ENCODE data around the gene NPAS3. TPM values are rescaled to one million over a fixed set of nuclear protein-coding genes. Genes with fewer than 3 reads are reported as not detected.

The NPAS3 gene
- total and polyA plus RNA-seq, 2 donors, result 1.0 to 1.2 TPM

GRCh38 chr14:33254342-33254741, 315.7 kb downstream of the NPAS3 start:
- H3K36me3 ChIP-seq (ENCODE audit: control insufficient read depth in 2 of 2, insufficient read depth in 2 of 2, low read length in 1 of 2), result no peaks in the 10 kb centered on the region
- WGBS, result 91% methylated on average over 3 of the region's 3 CpGs
- no peaks in the 10 kb centered on the region for H3K4me1 ChIP-seq (ENCODE audit: control insufficient read depth in 2 of 2, insufficient read depth in 2 of 2, low read length in 2 of 2)
- DNase-seq (ENCODE audit: low read depth in 6 of 9, low spot score in 9 of 9), result no peak
- H3K27me3 ChIP-seq (ENCODE audit: control insufficient read depth in 2 of 2, insufficient read depth in 1 of 2, low read length in 1 of 2), result no peaks in the 10 kb centered on the region
- H3K4me3 ChIP-seq (ENCODE audit: low read length in 2 of 2), result no peak overlapping the region
- no peak overlapping the region for H3K27ac ChIP-seq (ENCODE audit: low read depth in 1 of 2, low read length in 1 of 2)
- no peaks in the 10 kb centered on the region for H3K9me3 ChIP-seq (ENCODE audit: control insufficient read depth in 2 of 2, insufficient read depth in 1 of 2, low read length in 1 of 2)

- H3K36me3 ChIP-seq (ENCODE audit: control insufficient read depth in 2 of 2, insufficient read depth in 2 of 2, low read length in 1 of 2), result no peaks in the 10 kb centered on the region
- no peak overlapping the region for H3K27ac ChIP-seq (ENCODE audit: low read depth in 1 of 2, low read length in 1 of 2)
- no peaks in the 10 kb centered on the region for H3K27me3 ChIP-seq (ENCODE audit: control insufficient read depth in 2 of 2, insufficient read depth in 1 of 2, low read length in 1 of 2)
- DNase-seq (ENCODE audit: low read depth in 6 of 9, low spot score in 9 of 9), result no peak
- no peaks in the 10 kb centered on the region for H3K9me3 ChIP-seq (ENCODE audit: control insufficient read depth in 2 of 2, insufficient read depth in 1 of 2, low read length in 1 of 2)
- no peak overlapping the region for H3K4me3 ChIP-seq (ENCODE audit: low read length in 2 of 2)
- 71% methylated on average over 1 of the region's 1 CpG for WGBS
- H3K4me1 ChIP-seq (ENCODE audit: control insufficient read depth in 2 of 2, insufficient read depth in 2 of 2, low read length in 2 of 2), result no peaks in the 10 kb centered on the region
Observed at GRCh38 chr14:33254861-33255395, 316.2 kb downstream of the NPAS3 start.

- Histone ChIP-seq H3K36me3 (ENCODE audit: control insufficient read depth in 2 of 2, insufficient read depth in 2 of 2, low read length in 1 of 2) (no peaks in the 10 kb centered on the region), H3K4me1 (ENCODE audit: control insufficient read depth in 2 of 2, insufficient read depth in 2 of 2, low read length in 2 of 2) (no peaks in the 10 kb centered on the region), H3K9me3 (ENCODE audit: control insufficient read depth in 2 of 2, insufficient read depth in 1 of 2, low read length in 1 of 2) (no peaks in the 10 kb centered on the region), H3K27me3 (ENCODE audit: control insufficient read depth in 2 of 2, insufficient read depth in 1 of 2, low read length in 1 of 2) (no peaks in the 10 kb centered on the region), H3K4me3 (ENCODE audit: low read length in 2 of 2) (no peak overlapping the region), H3K27ac (ENCODE audit: low read depth in 1 of 2, low read length in 1 of 2) (no peak overlapping the region)
- WGBS, result 14% methylated on average over 2 of the region's 2 CpGs
- DNase-seq (ENCODE audit: low read depth in 6 of 9, low spot score in 9 of 9), result no peak
Observed at GRCh38 chr14:33257796-33258195, 319.1 kb downstream of the NPAS3 start.

- Histone ChIP-seq H3K4me1 (ENCODE audit: control insufficient read depth in 2 of 2, insufficient read depth in 2 of 2, low read length in 2 of 2) (no peaks in the 10 kb centered on the region), H3K9me3 (ENCODE audit: control insufficient read depth in 2 of 2, insufficient read depth in 1 of 2, low read length in 1 of 2) (no peaks in the 10 kb centered on the region), H3K27ac (ENCODE audit: low read depth in 1 of 2, low read length in 1 of 2) (no peak overlapping the region), H3K4me3 (ENCODE audit: low read length in 2 of 2) (no peak overlapping the region), H3K36me3 (ENCODE audit: control insufficient read depth in 2 of 2, insufficient read depth in 2 of 2, low read length in 1 of 2) (no peaks in the 10 kb centered on the region), H3K27me3 (ENCODE audit: control insufficient read depth in 2 of 2, insufficient read depth in 1 of 2, low read length in 1 of 2) (no peaks in the 10 kb centered on the region)
- no peak for DNase-seq (ENCODE audit: low read depth in 6 of 9, low spot score in 9 of 9)
- WGBS, result 93% methylated on average over 6 of the region's 6 CpGs
Observed at GRCh38 chr14:33259764-33260163, 321.1 kb downstream of the NPAS3 start.

- H3K27ac ChIP-seq (ENCODE audit: low read depth in 1 of 2, low read length in 1 of 2), result no peak overlapping the region
- H3K4me1 ChIP-seq (ENCODE audit: control insufficient read depth in 2 of 2, insufficient read depth in 2 of 2, low read length in 2 of 2), result no peaks in the 10 kb centered on the region
- WGBS, result 97% methylated on average over 2 of the region's 2 CpGs
- no peak for DNase-seq (ENCODE audit: low read depth in 6 of 9, low spot score in 9 of 9)
- H3K27me3 ChIP-seq (ENCODE audit: control insufficient read depth in 2 of 2, insufficient read depth in 1 of 2, low read length in 1 of 2), result no peaks in the 10 kb centered on the region
- H3K9me3 ChIP-seq (ENCODE audit: control insufficient read depth in 2 of 2, insufficient read depth in 1 of 2, low read length in 1 of 2), result no peaks in the 10 kb centered on the region
- H3K4me3 ChIP-seq (ENCODE audit: low read length in 2 of 2), result no peak overlapping the region
- no peaks in the 10 kb centered on the region for H3K36me3 ChIP-seq (ENCODE audit: control insufficient read depth in 2 of 2, insufficient read depth in 2 of 2, low read length in 1 of 2)
Observed at GRCh38 chr14:33271216-33271615, 332.5 kb downstream of the NPAS3 start.

- no peak for DNase-seq (ENCODE audit: low read depth in 6 of 9, low spot score in 9 of 9)
- Histone ChIP-seq H3K4me3 (ENCODE audit: low read length in 2 of 2) (no peak overlapping the region), H3K27ac (ENCODE audit: low read depth in 1 of 2, low read length in 1 of 2) (no peak overlapping the region), H3K36me3 (ENCODE audit: control insufficient read depth in 2 of 2, insufficient read depth in 2 of 2, low read length in 1 of 2) (no peaks in the 10 kb centered on the region), H3K27me3 (ENCODE audit: control insufficient read depth in 2 of 2, insufficient read depth in 1 of 2, low read length in 1 of 2) (no peaks in the 10 kb centered on the region), H3K9me3 (ENCODE audit: control insufficient read depth in 2 of 2, insufficient read depth in 1 of 2, low read length in 1 of 2) (no peaks in the 10 kb centered on the region), H3K4me1 (ENCODE audit: control insufficient read depth in 2 of 2, insufficient read depth in 2 of 2, low read length in 2 of 2) (no peaks in the 10 kb centered on the region)
- 96% methylated on average over 2 of the region's 2 CpGs for WGBS
Observed at GRCh38 chr14:33271891-33272290, 333.2 kb downstream of the NPAS3 start.

GRCh38 chr14:33273978-33274377, 335.3 kb downstream of the NPAS3 start:
- 83% methylated on average over 4 of the region's 4 CpGs for WGBS

GRCh38 chr14:33275879-33276278, 337.2 kb downstream of the NPAS3 start:
- WGBS, result 72% methylated on average over 4 of the region's 4 CpGs
- no peaks in the 10 kb centered on the region for H3K27me3 ChIP-seq (ENCODE audit: control insufficient read depth in 2 of 2, insufficient read depth in 1 of 2, low read length in 1 of 2)
- DNase-seq (ENCODE audit: low read depth in 6 of 9, low spot score in 9 of 9), result no peak

More at GRCh38 chr14:33273978-33274377, 335.3 kb downstream of the NPAS3 start:
- H3K27me3 ChIP-seq (ENCODE audit: control insufficient read depth in 2 of 2, insufficient read depth in 1 of 2, low read length in 1 of 2), result no peaks in the 10 kb centered on the region
- no peaks in the 10 kb centered on the region for H3K36me3 ChIP-seq (ENCODE audit: control insufficient read depth in 2 of 2, insufficient read depth in 2 of 2, low read length in 1 of 2)
- H3K4me1 ChIP-seq (ENCODE audit: control insufficient read depth in 2 of 2, insufficient read depth in 2 of 2, low read length in 2 of 2), result no peaks in the 10 kb centered on the region
- H3K9me3 ChIP-seq (ENCODE audit: control insufficient read depth in 2 of 2, insufficient read depth in 1 of 2, low read length in 1 of 2), result no peaks in the 10 kb centered on the region
- no peak overlapping the region for H3K27ac ChIP-seq (ENCODE audit: low read depth in 1 of 2, low read length in 1 of 2)
- DNase-seq (ENCODE audit: low read depth in 6 of 9, low spot score in 9 of 9), result no peak
- no peak overlapping the region for H3K4me3 ChIP-seq (ENCODE audit: low read length in 2 of 2)

GRCh38 chr14:33279865-33280264, 341.2 kb downstream of the NPAS3 start:
- Histone ChIP-seq H3K36me3 (ENCODE audit: control insufficient read depth in 2 of 2, insufficient read depth in 2 of 2, low read length in 1 of 2) (no peaks in the 10 kb centered on the region), H3K4me1 (ENCODE audit: control insufficient read depth in 2 of 2, insufficient read depth in 2 of 2, low read length in 2 of 2) (no peaks in the 10 kb centered on the region), H3K9me3 (ENCODE audit: control insufficient read depth in 2 of 2, insufficient read depth in 1 of 2, low read length in 1 of 2) (no peaks in the 10 kb centered on the region), H3K27ac (ENCODE audit: low read depth in 1 of 2, low read length in 1 of 2) (no peak overlapping the region), H3K4me3 (ENCODE audit: low read length in 2 of 2) (no peak overlapping the region), H3K27me3 (ENCODE audit: control insufficient read depth in 2 of 2, insufficient read depth in 1 of 2, low read length in 1 of 2) (no peaks in the 10 kb centered on the region)
- WGBS, result 94% methylated on average over 3 of the region's 3 CpGs
- no peak for DNase-seq (ENCODE audit: low read depth in 6 of 9, low spot score in 9 of 9)

More at GRCh38 chr14:33275879-33276278, 337.2 kb downstream of the NPAS3 start:
- Histone ChIP-seq H3K36me3 (ENCODE audit: control insufficient read depth in 2 of 2, insufficient read depth in 2 of 2, low read length in 1 of 2) (no peaks in the 10 kb centered on the region), H3K27ac (ENCODE audit: low read depth in 1 of 2, low read length in 1 of 2) (no peak overlapping the region), H3K4me1 (ENCODE audit: control insufficient read depth in 2 of 2, insufficient read depth in 2 of 2, low read length in 2 of 2) (no peaks in the 10 kb centered on the region), H3K4me3 (ENCODE audit: low read length in 2 of 2) (no peak overlapping the region), H3K9me3 (ENCODE audit: control insufficient read depth in 2 of 2, insufficient read depth in 1 of 2, low read length in 1 of 2) (no peaks in the 10 kb centered on the region)

- no peaks in the 10 kb centered on the region for H3K27me3 ChIP-seq (ENCODE audit: control insufficient read depth in 2 of 2, insufficient read depth in 1 of 2, low read length in 1 of 2)
- no peak for DNase-seq (ENCODE audit: low read depth in 6 of 9, low spot score in 9 of 9)
- H3K36me3 ChIP-seq (ENCODE audit: control insufficient read depth in 2 of 2, insufficient read depth in 2 of 2, low read length in 1 of 2), result no peaks in the 10 kb centered on the region
- no peaks in the 10 kb centered on the region for H3K4me1 ChIP-seq (ENCODE audit: control insufficient read depth in 2 of 2, insufficient read depth in 2 of 2, low read length in 2 of 2)
- no peak overlapping the region for H3K27ac ChIP-seq (ENCODE audit: low read depth in 1 of 2, low read length in 1 of 2)
- 86% methylated on average over 3 of the region's 3 CpGs for WGBS
- no peaks in the 10 kb centered on the region for H3K9me3 ChIP-seq (ENCODE audit: control insufficient read depth in 2 of 2, insufficient read depth in 1 of 2, low read length in 1 of 2)
- no peak overlapping the region for H3K4me3 ChIP-seq (ENCODE audit: low read length in 2 of 2)
Observed at GRCh38 chr14:33280646-33281045, 342.0 kb downstream of the NPAS3 start.

Data from thymus (tissue), 11 donors.